Left ventricle myocardium superior (tissue), 1 donor: ENCODE measurements around the gene NOTCH2NLA. TPM values are rescaled to one million over a fixed set of nuclear protein-coding genes. Genes with fewer than 3 reads are reported as not detected.
"Not testable (repeated sequence)": the region's sequence is repeated elsewhere in the genome, so short reads cannot be mapped to it uniquely, and the experiment has no call there.

ENCODE experiments used
- ATAC-seq: fragments of 200-7000 bp; cut with Tn5 transposase; one replicate; pipeline ENCODE4 v1.9.1; 2020; ENCODE audit warnings: mild to moderate bottlenecking, moderate library complexity
- DNase-seq: peaks from one replicate; pipeline ENCODE4 v3.0.0-alpha.2; 2020
- intact Hi-C: fragments of 100-400 bp; cut with micrococcal nuclease; formaldehyde crosslinking; loops from one replicate; pipeline ENCODE4 v1.11.0; 2022
- total RNA-seq: library from RNA; stranded (reverse); fragmentation: NEBNext Ultra II Directional; extraction: Animal tissue kit (Norgen Biotek cat#: 25700); gene quantifications from one replicate; pipeline ENCODE4 v1.2.1, GENCODE V29; 2021
- donor health status: DM: no; HTN: yes; CAD: no; lungs with severe emphysema.

NOTCH2NLA gene
- total RNA-seq, 1 donor from 2014 or later: 6.6 TPM

GRCh38 chr1:146236026-146236601 lies 7.3 kb upstream of the NOTCH2NLA start:
- ATAC-seq, intact Hi-C loops: not testable (repeated sequence)

GRCh38 chr1:146228144-146228682 lies 608 bp downstream of the NOTCH2NLA start:
- intact Hi-C loops: not testable (repeated sequence)
- peak; percentile 15 for DNase-seq
- ATAC-seq: peak; percentile 54

More at GRCh38 chr1:146236026-146236601, 7.3 kb upstream of the NOTCH2NLA start:
- DNase-seq: not testable (repeated sequence)

- intact Hi-C loops, ATAC-seq: not testable (repeated sequence)
- peak; percentile 57 for DNase-seq
Observed at GRCh38 chr1:146174531-146174930, 54.3 kb downstream of the NOTCH2NLA start.

DNA sequence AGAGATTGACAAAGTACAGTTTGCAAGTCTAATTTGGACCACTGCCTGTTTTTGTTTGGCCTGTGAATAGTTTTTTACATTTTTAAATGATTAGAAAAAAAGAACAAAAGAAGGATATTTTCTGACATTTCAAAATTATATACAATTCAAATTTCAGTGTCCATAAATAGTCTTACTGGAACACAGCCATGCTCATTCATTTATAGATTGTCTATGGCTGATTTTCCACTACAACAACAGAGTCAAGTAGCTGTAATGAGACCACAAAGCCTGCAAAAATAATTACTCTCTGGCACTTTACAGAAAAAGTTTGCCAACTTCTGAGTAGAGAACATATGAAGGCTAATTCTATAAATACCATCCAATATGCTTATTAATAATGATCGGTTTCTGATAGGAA lies 61.1 kb downstream of the NOTCH2NLA start:
- intact Hi-C loops, ATAC-seq, DNase-seq: not testable (repeated sequence)

- intact Hi-C loops, ATAC-seq, DNase-seq: not testable (repeated sequence)
Observed at GRCh38 chr1:146167273-146167672, 61.5 kb downstream of the NOTCH2NLA start.

GRCh38 chr1:146144465-146144864 lies 84.4 kb downstream of the NOTCH2NLA start, which contains the start of gene NBPF10:
Gene NBPF10 (minus strand): TSS chr1:146144804. CDS start chr1:146144769, 35 bp downstream.
- ATAC-seq, DNase-seq, intact Hi-C loops: not testable (repeated sequence)

Other genes starting within 250 kb of the NOTCH2NLA start
- 954 TPM for gene TXNIP, start 232.4 kb downstream of the NOTCH2NLA start, total RNA-seq
- gene HJV, start 207.3 kb downstream of the NOTCH2NLA start, total RNA-seq: 71.9 TPM
- gene NBPF10, start 84.2 kb downstream of the NOTCH2NLA start, total RNA-seq: 0.72 TPM